Stomach (tissue), 4 donors: ENCODE data around the gene ARFIP1.

ENCODE experiments used
- CTCF ChIP-seq, 7 experiments: fragments of 450-650 bp in 4 of 7; fragments of 200-600 bp in 3 of 7; sonication (generic) in 3 of 7; IDR thresholded peaks; one replicate each; pipeline ENCODE4 v1.5.1; 2016 to 2019; ENCODE audit warnings: antibody characterized with exemption in 7 of 7, control low read depth in 2 of 7, mild to moderate bottlenecking in 1 of 7
- EP300 ChIP-seq: sonication (generic); formaldehyde crosslinking; IDR thresholded peaks from one replicate; pipeline ENCODE4 v1.6.1; 2017; ENCODE audit warnings: antibody characterized with exemption
- POLR2A ChIP-seq, 4 donors: fragments of 450-650 bp; IDR thresholded peaks; one replicate each; pipeline ENCODE4 v1.6.1; 2016; ENCODE audit warnings: antibody characterized with exemption in 4 of 4, control low read depth in 2 of 4, mild to moderate bottlenecking in 1 of 4, moderate library complexity in 1 of 4
- POLR2AphosphoS5 ChIP-seq, 3 donors: sonication (generic); formaldehyde crosslinking; IDR thresholded peaks; one replicate each; pipeline ENCODE4 v1.6.1; 2016; ENCODE audit warnings: antibody characterized with exemption in 3 of 3

GRCh38 chr4:152831416-152831815 lies 51.7 kb downstream of the ARFIP1 start:
- TF ChIP-seq EP300 (no peak), POLR2A (IDR thresholded peaks at IDR 0.05) (no peak), POLR2AphosphoS5 (IDR thresholded peaks at IDR 0.05) (no peak), CTCF (IDR thresholded peaks at IDR 0.05) (no peak)
